C4-2B (cell line): Measurements from ENCODE around the gene DAG1.

Experiments
- ZFX ChIP-seq: fragments of 450-650 bp; IDR thresholded peaks from 2 replicates; pipeline ENCODE4 v1.6.1; 2017
- TF ChIP-seq, protein P1 (sequence below): fragments of 450-650 bp; conservative IDR thresholded peaks from 2 replicates; pipeline ENCODE4 v1.5.1; 2017; ENCODE audit warnings: mild to moderate bottlenecking

GRCh38 chr3:49482766-49483165, 12.7 kb downstream of the DAG1 start:
- TF ChIP-seq, protein P1, sequence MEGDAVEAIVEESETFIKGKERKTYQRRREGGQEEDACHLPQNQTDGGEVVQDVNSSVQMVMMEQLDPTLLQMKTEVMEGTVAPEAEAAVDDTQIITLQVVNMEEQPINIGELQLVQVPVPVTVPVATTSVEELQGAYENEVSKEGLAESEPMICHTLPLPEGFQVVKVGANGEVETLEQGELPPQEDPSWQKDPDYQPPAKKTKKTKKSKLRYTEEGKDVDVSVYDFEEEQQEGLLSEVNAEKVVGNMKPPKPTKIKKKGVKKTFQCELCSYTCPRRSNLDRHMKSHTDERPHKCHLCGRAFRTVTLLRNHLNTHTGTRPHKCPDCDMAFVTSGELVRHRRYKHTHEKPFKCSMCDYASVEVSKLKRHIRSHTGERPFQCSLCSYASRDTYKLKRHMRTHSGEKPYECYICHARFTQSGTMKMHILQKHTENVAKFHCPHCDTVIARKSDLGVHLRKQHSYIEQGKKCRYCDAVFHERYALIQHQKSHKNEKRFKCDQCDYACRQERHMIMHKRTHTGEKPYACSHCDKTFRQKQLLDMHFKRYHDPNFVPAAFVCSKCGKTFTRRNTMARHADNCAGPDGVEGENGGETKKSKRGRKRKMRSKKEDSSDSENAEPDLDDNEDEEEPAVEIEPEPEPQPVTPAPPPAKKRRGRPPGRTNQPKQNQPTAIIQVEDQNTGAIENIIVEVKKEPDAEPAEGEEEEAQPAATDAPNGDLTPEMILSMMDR: no peak
- no peak for TF ChIP-seq ZFX
